Heart right ventricle (tissue), 16 donors: Measurements from ENCODE around the gene KRTAP12-1. TPM values are rescaled to one million over a fixed set of nuclear protein-coding genes. Genes with fewer than 3 reads are reported as not detected.

Experiments
- ATAC-seq, 8 donors: fragments of 200-7000 bp; cut with Tn5 transposase; one replicate each; pipeline ENCODE4 v1.9.1; 2020; ENCODE audit warnings: mild to moderate bottlenecking in 8 of 8, moderate library complexity in 8 of 8, moderate number of reproducible peaks in 1 of 8
- DNase-seq, 2 donors: peaks; one replicate each; pipeline ENCODE4 v3.0.0-alpha.2; 2020
- H3K27ac ChIP-seq, 10 donors: fragments of 200-600 bp; sonication (generic) in 2 of 10; one replicate each; pipeline versions ENCODE4 v1.5.0 to v1.8.0; 2020 to 2022; ENCODE audit warnings: mild to moderate bottlenecking in 3 of 10
- H3K27me3 ChIP-seq, 7 donors: fragments of 200-600 bp; one replicate each; pipeline ENCODE4 v1.8.0; 2021 to 2022; ENCODE audit warnings: mild to moderate bottlenecking in 2 of 7
- H3K36me3 ChIP-seq, 9 donors: fragments of 200-600 bp; sonication (generic) in 1 of 9; one replicate each; pipeline versions ENCODE4 v1.5.0 to v1.8.0; 2020 to 2022; ENCODE audit warnings: mild to moderate bottlenecking in 2 of 9
- H3K4me1 ChIP-seq, 9 donors: fragments of 200-600 bp; sonication (generic) in 1 of 9; one replicate each; pipeline versions ENCODE4 v1.5.0 to v1.8.0; 2020 to 2022; ENCODE audit warnings: mild to moderate bottlenecking in 4 of 9
- H3K4me3 ChIP-seq, 10 donors: fragments of 200-600 bp; sonication (generic) in 2 of 10; one replicate each; pipeline versions ENCODE4 v1.5.0 to v1.8.0; 2020 to 2022; ENCODE audit warnings: mild to moderate bottlenecking in 7 of 10, moderate library complexity in 2 of 10
- H3K9me3 ChIP-seq, 11 donors: fragments of 200-600 bp in 10 of 11; sonication (generic) in 2 of 11; one replicate each; pipeline versions ENCODE4 v1.5.0 to v1.8.0; 2013 to 2022; ENCODE audit warnings: mild to moderate bottlenecking in 2 of 11, control low read depth in 1 of 11, moderate library complexity in 1 of 11
- CTCF ChIP-seq, 9 donors: fragments of 200-600 bp; sonication (generic) in 2 of 9; IDR thresholded peaks; one replicate each; pipeline versions ENCODE4 v1.5.0 to v1.8.0; 2021 to 2022; ENCODE audit warnings: antibody characterized with exemption in 9 of 9, mild to moderate bottlenecking in 5 of 9, moderate library complexity in 1 of 9
- WGBS, 2 donors: extraction: QIAGEN DNeasy Blood & Tissue Kit; methylation state at CpG; one replicate each; pipeline ENCODE4 v1.1.7; 2013; ENCODE audit warnings: inconsistent platforms in 1 of 2; 5-methylcytosine and 5-hydroxymethylcytosine counted together
- intact Hi-C, 10 donors: fragments of 100-400 bp; cut with DNase I; formaldehyde crosslinking; loops; one replicate each; pipeline versions ENCODE4 v1.11.1 to v1.14.2; 2022
- polyA plus RNA-seq, 2 donors: library from polyadenylated mRNA; stranded (reverse); fragments of 200-250 nt; gene quantifications; one replicate each; pipeline ENCODE4 v1.2.3, GENCODE V29; 2013
- total RNA-seq, 10 donors: library from RNA; stranded (reverse); fragmentation: NEBNext Ultra II Directional in 3 of 10; extraction: Animal tissue kit (Norgen Biotek cat#: 25700) in 3 of 10; gene quantifications; one replicate each; pipeline versions ENCODE4 v1.2.1 to v1.2.4, GENCODE V29; 2021 to 2023
- donor health status: Arrhythmogenic right ventricular cardiomyopathy.
- donor health status: ischemic (EF 13 %, LVEDD 7.1; RV severe dilation, severe dysfunction).
- donor health status: healthy with polysubstance abuse.
- donor health status: DM: no; HTN: yes; CAD: no.
- donor health status: DM: no; HTN: no; CAD: no.
- donor health status: ischemic (EF 25% LVEDD 6.9; RV normal size, moderate dysfunction).
- donor health status: ischemic (EF 25% LVEDD 5.7; RV mildly dilated, moderate dysfunction).
- donor health status: healthy.
- donor health status: DM: yes; HTN: yes; CAD: no.
- donor health status: Ischemic cardiomyopathy.
- donor health status: ischemic (EF 35%, LVEDD 5.7; RV mildly dilated, moderate dysfunction).
- donor health status: nonischemic (EF 11% LVEDD 7.7; RV severe dilation, severe dysfunction).
- donor health status: DM: yes; HTN: yes; CAD: no.
- donor health status: PGD.
- donor health status: ischemic (EF 29% LVEDD 5.4; RV normal size, mild dysfunction).
- donor health status: nonischemic (EF 23%, LVEDD 6.1; RV moderate dilation, normal function).

KRTAP12-1 gene
- total and polyA plus RNA-seq, 12 donors: not detected

GRCh38 chr21:44637018-44637850, 44.7 kb downstream of the KRTAP12-1 start, which contains the start of gene KRTAP10-10:
KRTAP10-10 (plus strand) TSS chr21:44637356; CDS start chr21:44637418, 62 bp downstream.
- TF ChIP-seq CTCF (IDR thresholded peaks at IDR 0.05): no peak
- Histone ChIP-seq H3K4me3 (no peak within 1 kb of the TSS), H3K27me3 (peaks cover 0 to 40% (median 15%) of the 10 kb centered on the region in 7 donors), H3K27ac (no peak within 1 kb of the TSS), H3K4me1 (no peaks in the 10 kb centered on the region), H3K36me3 (no peaks in the 10 kb centered on the region), H3K9me3 (peaks cover 0 to 33% (median 3%) of the 10 kb centered on the region in 11 donors)
- ATAC-seq (peak in 1 of 8 donors; percentile 56), DNase-seq (no peak)
- intact Hi-C loops: no loop called here
- 53 to 57% methylated on average over 19 to 21 of the region's 21 CpGs for WGBS, 2 donors

DNA sequence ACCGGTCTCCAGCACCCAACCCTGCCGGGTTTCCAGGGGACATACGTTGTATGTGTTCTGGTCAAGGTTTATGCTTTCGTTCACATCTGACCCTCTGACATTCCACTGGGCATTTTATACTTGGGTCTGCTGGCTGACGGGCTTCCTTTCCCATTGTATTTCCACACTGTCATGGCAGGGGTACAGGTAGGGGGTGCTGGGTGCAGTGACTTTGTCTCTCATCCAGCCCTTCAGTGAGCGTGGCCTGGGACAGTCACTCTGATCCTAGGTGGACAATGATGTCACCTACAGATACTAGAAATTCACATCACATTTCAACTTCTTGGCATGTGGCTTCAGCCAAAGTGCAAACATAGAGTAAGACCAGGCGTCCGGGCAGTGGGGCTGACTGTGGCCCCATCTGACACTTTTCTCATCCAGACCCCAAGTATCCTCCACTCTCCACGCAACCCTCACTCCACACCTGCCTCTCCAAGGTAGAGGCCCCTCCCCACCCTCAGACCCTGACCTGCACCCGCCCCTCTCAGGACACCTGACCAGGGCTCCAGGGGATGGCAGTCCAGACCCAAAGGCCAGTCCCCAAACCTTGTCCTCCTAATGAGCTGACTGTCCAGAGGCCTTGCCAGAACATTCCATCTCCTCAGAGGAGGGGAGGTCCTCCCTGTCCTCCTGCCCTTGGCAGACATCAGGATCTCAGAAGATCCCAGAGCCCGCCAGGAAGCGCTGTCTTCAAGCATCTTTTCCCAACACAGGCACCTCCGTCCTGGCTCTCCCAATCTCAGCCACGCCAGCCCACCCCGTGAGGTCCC, 45.5 kb downstream of the KRTAP12-1 start:
- DNase-seq (no peak), ATAC-seq (no peak)
- intact Hi-C loops: no loop called here
- no peak overlapping the region for H3K4me3 ChIP-seq
- H3K9me3 ChIP-seq: peaks cover 0 to 36% (median 9%) of the 10 kb centered on the region in 11 donors
- no peaks in the 10 kb centered on the region for H3K4me1 ChIP-seq
- no peak for TF ChIP-seq CTCF (IDR thresholded peaks at IDR 0.05)
- no peaks in the 10 kb centered on the region for H3K36me3 ChIP-seq
- peaks cover 0 to 40% (median 15%) of the 10 kb centered on the region in 7 donors for H3K27me3 ChIP-seq
- WGBS, 2 donors: 81 to 83% methylated on average over 15 of the region's 15 CpGs
- H3K27ac ChIP-seq: no peak overlapping the region

DNA sequence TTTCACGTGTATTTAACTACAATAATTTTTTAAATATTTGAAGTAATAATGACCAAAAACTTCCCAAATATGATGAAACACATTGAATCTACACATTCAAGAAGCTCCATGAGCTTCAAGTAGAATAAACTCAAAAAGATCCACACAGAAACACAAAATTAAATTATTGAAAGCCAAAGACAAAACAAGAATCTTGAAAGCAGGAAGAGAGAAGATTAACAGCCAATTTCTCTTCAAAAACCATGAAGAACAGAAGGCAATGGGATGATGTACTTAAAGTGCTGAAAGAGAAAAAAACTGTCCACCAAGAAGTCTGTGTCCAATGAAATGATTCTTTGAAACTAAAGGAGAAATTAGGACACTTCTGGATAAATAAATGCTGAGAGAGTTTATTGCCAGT, 49.9 kb downstream of the KRTAP12-1 start:
- 90% methylated on average over 1 of the region's 1 CpG for WGBS, 2 donors

More for the DNA sequence above, 49.9 kb downstream of the KRTAP12-1 start:
- intact Hi-C loops: no loop called here
- ATAC-seq (no peak), DNase-seq (no peak)
- no peak overlapping the region for H3K27ac ChIP-seq
- no peaks in the 10 kb centered on the region for H3K36me3 ChIP-seq
- no peaks in the 10 kb centered on the region for H3K4me1 ChIP-seq
- peaks cover 0 to 33% (median 0%) of the 10 kb centered on the region in 7 donors for H3K27me3 ChIP-seq
- no peak for TF ChIP-seq CTCF (IDR thresholded peaks at IDR 0.05)
- H3K9me3 ChIP-seq: peaks cover 0 to 39% (median 13%) of the 10 kb centered on the region in 11 donors
- no peak overlapping the region for H3K4me3 ChIP-seq

Other genes starting within 250 kb of the KRTAP12-1 start
- 1 to 10 TPM; 1.2 to 3.2 (median 2.1) TPM for gene LRRC3, start 226.7 kb downstream of the KRTAP12-1 start, total RNA-seq
- gene LRRC3, start 226.7 kb downstream of the KRTAP12-1 start, polyA plus RNA-seq: 1 to 10 TPM; 1.2 to 2.3 TPM
- not detected for gene KRTAP10-1, start 142.0 kb downstream of the KRTAP12-1 start, total RNA-seq
- not detected for gene KRTAP10-1, start 142.0 kb downstream of the KRTAP12-1 start, polyA plus RNA-seq
- not detected for gene KRTAP10-2, start 130.7 kb downstream of the KRTAP12-1 start, total RNA-seq
- not detected for gene KRTAP10-2, start 130.7 kb downstream of the KRTAP12-1 start, polyA plus RNA-seq
- gene KRTAP10-3, start 123.4 kb downstream of the KRTAP12-1 start, total RNA-seq: not detected
- not detected for gene KRTAP10-3, start 123.4 kb downstream of the KRTAP12-1 start, polyA plus RNA-seq
- gene KRTAP10-4, start 108.4 kb downstream of the KRTAP12-1 start, total RNA-seq: not detected
- gene KRTAP10-4, start 108.4 kb downstream of the KRTAP12-1 start, polyA plus RNA-seq: not detected
- gene KRTAP10-5, start 101.6 kb downstream of the KRTAP12-1 start, total RNA-seq: not detected
- gene KRTAP10-5, start 101.6 kb downstream of the KRTAP12-1 start, polyA plus RNA-seq: not detected
- not detected for gene KRTAP10-6, start 89.7 kb downstream of the KRTAP12-1 start, total RNA-seq
- not detected for gene KRTAP10-6, start 89.7 kb downstream of the KRTAP12-1 start, polyA plus RNA-seq
- gene KRTAP10-7, start 81.6 kb downstream of the KRTAP12-1 start, total RNA-seq: not detected
- gene KRTAP10-7, start 81.6 kb downstream of the KRTAP12-1 start, polyA plus RNA-seq: not detected
- not detected for gene KRTAP10-8, start 70.1 kb downstream of the KRTAP12-1 start, total RNA-seq
- gene KRTAP10-8, start 70.1 kb downstream of the KRTAP12-1 start, polyA plus RNA-seq: not detected
- not detected for gene KRTAP10-9, start 55.1 kb downstream of the KRTAP12-1 start, total RNA-seq
- gene KRTAP10-9, start 55.1 kb downstream of the KRTAP12-1 start, polyA plus RNA-seq: not detected
- not detected for gene KRTAP10-10, start 44.8 kb downstream of the KRTAP12-1 start, total RNA-seq
- gene KRTAP10-10, start 44.8 kb downstream of the KRTAP12-1 start, polyA plus RNA-seq: not detected
- not detected for gene KRTAP10-11, start 35.7 kb downstream of the KRTAP12-1 start, total RNA-seq
- not detected for gene KRTAP10-11, start 35.7 kb downstream of the KRTAP12-1 start, polyA plus RNA-seq
- gene KRTAP12-4, start 27.5 kb downstream of the KRTAP12-1 start, total RNA-seq: not detected
- not detected for gene KRTAP12-4, start 27.5 kb downstream of the KRTAP12-1 start, polyA plus RNA-seq
- gene KRTAP12-3, start 24.2 kb downstream of the KRTAP12-1 start, total RNA-seq: not detected
- gene KRTAP12-3, start 24.2 kb downstream of the KRTAP12-1 start, polyA plus RNA-seq: not detected
- gene KRTAP12-2, start 15.2 kb downstream of the KRTAP12-1 start, total RNA-seq: not detected
- gene KRTAP12-2, start 15.2 kb downstream of the KRTAP12-1 start, polyA plus RNA-seq: not detected
- not detected for gene KRTAP10-12, start 15.0 kb upstream of the KRTAP12-1 start, total RNA-seq
- gene KRTAP10-12, start 15.0 kb upstream of the KRTAP12-1 start, polyA plus RNA-seq: not detected
- 1 to 10 TPM in 4 of 10 donors, under 1 TPM in 3, not detected in 3; 0.12 to 2.1 (median 1.0) TPM for gene TSPEAR, start 29.4 kb upstream of the KRTAP12-1 start, total RNA-seq
- gene TSPEAR, start 29.4 kb upstream of the KRTAP12-1 start, polyA plus RNA-seq: 1 to 10 TPM in 1 of 2 donors, under 1 TPM in 1; under 0.01 to 3.4 TPM
- gene UBE2G2, start 119.7 kb upstream of the KRTAP12-1 start, total RNA-seq: 10 to 100 TPM; 58.1 to 89.5 (median 67.0) TPM
- 10 to 100 TPM; 39.6 to 59.3 TPM for gene UBE2G2, start 119.7 kb upstream of the KRTAP12-1 start, polyA plus RNA-seq
- gene SUMO3, start 135.9 kb upstream of the KRTAP12-1 start, total RNA-seq: 10 to 100 TPM; 56.9 to 80.9 (median 72.6) TPM
- 10 to 100 TPM; 14.9 to 70.0 TPM for gene SUMO3, start 135.9 kb upstream of the KRTAP12-1 start, polyA plus RNA-seq
- gene PTTG1IP, start 191.5 kb upstream of the KRTAP12-1 start, total RNA-seq: 100 to 1,000 TPM; 109 to 188 (median 148) TPM
- gene PTTG1IP, start 191.5 kb upstream of the KRTAP12-1 start, polyA plus RNA-seq: 100 to 1,000 TPM; 122 to 172 TPM
- gene ITGB2, start 238.7 kb upstream of the KRTAP12-1 start, total RNA-seq: 100 to 1,000 TPM in 1 of 10 donors, 10 to 100 TPM in 5, 1 to 10 TPM in 4; 5.1 to 151 (median 10.3) TPM
- 10 to 100 TPM; 12.4 to 12.7 TPM for gene ITGB2, start 238.7 kb upstream of the KRTAP12-1 start, polyA plus RNA-seq